PFSK-1 (cell line): ENCODE results near the gene BRINP3.

Source experiments
- FOXP2 ChIP-seq: optimal IDR thresholded peaks from 2 replicates; pipeline ENCODE3; 2011; ENCODE audit warnings: borderline replicate concordance, control low read depth, inconsistent platforms; ENCODE audit not compliant: insufficient read depth; ENCODE audit errors: extremely low read length, extremely low read depth
- POLR2AphosphoS5 ChIP-seq: IDR thresholded peaks from 2 replicates; pipeline ENCODE4 v1.6.1; 2012; ENCODE audit warnings: low read depth, mild to moderate bottlenecking, control low read depth, low read length, moderate library complexity

DNA sequence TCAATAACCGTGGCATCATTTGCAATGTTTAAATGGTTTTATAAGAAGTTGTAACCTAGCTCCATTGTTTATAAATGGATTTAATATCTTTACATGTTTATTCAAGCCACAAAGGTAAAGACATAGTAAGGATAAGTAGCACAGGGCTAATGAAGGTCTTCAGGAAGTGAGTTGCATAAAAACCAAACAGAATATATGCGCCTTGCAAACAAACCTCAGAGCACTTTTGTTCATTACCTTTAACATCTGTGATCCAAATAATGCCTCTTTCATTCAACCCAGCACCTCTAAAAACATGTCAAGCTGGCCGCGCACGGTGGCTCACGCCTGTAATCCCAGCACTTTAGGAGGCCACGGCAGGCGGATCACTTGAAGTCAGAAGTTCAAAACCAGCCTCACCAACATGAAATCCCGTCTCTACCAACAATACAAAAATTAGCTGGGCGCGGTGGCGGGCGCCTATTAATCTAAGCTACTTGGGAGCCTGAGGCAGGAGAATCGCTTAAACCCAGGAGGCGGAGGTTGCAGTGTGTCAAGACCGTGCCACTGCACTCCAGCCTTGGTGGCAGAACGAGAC, 25.3 kb downstream of the BRINP3 start:
- no peak for TF ChIP-seq POLR2AphosphoS5
- no peak for TF ChIP-seq FOXP2
